ENCODE results near the gene ABCA1.
"Not testable (repeated sequence)": the region's sequence is repeated elsewhere in the genome, so short reads cannot be mapped to it uniquely, and the experiment has no call there.

The ABCA1 gene

GRCh38 chr9:104900871-104901270, 27.1 kb downstream of the ABCA1 start:
- no peak for DNase-seq

DNA sequence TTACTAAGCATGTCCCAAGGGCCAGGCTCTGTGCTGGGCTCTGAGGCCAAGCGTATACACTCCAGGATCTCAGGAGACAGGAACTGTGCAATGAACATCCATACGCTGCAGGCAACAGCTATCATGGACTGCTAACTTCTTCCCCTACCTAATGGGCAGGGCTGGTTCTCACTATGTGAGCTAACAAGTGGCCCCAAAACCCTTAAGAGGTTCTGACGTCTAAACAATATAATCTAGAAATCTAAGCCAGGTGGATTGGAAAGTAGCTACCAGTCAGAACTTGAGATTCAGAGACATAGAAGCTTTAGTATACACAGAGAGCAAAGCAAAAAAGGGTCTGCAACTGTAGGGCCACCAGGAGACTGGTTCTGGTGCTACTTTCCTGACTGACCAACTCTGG, 27.6 kb downstream of the ABCA1 start:
- no peak for DNase-seq

DNA sequence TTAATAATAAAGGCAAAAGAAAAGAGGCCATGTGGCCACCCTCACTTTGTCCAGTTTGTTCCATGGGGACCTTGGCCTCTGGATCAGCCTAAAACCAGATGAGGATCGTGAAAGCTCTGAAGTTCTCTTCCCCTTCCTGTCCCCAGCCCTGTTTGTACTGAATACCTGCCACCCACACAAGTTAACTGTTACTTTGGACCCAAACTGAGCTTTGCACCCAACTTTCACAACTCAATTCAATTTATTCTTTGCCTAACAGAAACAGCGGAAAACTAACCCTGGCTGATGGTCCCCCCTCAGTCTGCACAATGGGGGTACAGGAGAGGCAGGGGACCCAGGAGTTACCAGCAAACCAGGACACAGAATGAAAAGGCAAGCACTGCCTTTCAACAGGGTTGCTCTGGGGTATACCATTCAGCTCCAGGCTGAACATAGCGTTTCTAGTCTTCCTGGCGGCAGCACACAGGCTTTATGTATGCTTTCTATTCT, 28.2 kb downstream of the ABCA1 start:
- no peak for DNase-seq

DNA sequence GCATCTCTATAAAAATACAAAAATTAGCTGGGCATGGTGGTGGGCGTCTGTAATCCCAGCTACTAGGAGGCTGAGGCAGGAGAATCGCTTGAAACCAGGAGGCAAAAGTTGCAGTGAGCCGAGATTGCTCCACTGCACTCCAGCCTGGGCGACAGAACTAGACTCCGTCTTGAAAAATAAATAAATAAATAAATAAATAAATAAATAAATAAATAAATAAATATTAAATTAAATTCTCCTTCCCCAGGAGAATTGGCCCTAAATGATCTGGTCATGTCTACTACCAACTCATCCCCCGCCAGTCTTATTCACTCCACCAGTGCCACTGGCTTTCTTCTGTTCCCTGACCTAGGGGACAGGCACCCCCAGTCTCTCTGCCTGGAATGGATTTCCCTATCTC, 29.6 kb downstream of the ABCA1 start:
- DNase-seq, result not testable (repeated sequence)

DNA sequence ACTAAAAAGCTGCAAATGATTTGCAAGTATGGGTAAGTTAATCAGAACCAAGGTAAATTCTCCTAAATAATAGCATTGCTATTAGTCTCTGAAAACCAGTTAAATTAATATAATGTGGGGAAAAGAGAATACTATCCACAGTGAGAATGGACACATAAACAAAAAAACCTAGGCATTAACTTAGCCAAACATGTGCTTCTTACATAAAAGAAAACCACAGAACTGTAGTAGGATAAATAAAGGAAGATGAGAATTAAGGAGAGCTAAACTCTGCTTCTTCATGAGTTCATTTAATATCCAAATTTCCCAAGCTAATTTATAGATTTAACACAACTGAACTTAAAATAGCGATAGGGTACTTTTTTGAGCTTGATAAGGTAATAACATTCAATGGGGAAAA, 31.8 kb downstream of the ABCA1 start:
- DNase-seq, result no peak

DNA sequence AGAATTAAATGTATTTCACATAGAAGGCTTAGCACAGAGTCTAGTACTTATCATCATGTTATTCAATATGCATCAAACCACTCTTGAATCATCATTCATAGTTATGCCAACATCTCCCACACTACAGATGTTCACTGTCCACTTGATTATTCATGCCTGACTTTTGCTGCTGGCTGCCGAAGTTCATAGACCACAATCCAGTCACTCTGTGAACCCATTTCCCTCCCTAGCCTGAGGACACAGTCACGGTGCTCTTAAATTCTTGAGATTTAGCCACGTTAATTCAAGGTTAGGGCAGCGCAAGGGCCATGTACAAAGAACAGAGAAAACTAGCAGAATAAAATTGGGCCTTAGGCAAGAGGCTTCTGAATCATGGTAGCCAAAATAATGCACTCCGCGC, 32.4 kb downstream of the ABCA1 start:
- no peak for DNase-seq

- no peak for DNase-seq
These were observed 35.3 kb downstream of the ABCA1 start for GRCh38 chr9:104892701-104893100.

GRCh38 chr9:104890433-104890770, 37.6 kb downstream of the ABCA1 start:
- no peak for DNase-seq

DNA sequence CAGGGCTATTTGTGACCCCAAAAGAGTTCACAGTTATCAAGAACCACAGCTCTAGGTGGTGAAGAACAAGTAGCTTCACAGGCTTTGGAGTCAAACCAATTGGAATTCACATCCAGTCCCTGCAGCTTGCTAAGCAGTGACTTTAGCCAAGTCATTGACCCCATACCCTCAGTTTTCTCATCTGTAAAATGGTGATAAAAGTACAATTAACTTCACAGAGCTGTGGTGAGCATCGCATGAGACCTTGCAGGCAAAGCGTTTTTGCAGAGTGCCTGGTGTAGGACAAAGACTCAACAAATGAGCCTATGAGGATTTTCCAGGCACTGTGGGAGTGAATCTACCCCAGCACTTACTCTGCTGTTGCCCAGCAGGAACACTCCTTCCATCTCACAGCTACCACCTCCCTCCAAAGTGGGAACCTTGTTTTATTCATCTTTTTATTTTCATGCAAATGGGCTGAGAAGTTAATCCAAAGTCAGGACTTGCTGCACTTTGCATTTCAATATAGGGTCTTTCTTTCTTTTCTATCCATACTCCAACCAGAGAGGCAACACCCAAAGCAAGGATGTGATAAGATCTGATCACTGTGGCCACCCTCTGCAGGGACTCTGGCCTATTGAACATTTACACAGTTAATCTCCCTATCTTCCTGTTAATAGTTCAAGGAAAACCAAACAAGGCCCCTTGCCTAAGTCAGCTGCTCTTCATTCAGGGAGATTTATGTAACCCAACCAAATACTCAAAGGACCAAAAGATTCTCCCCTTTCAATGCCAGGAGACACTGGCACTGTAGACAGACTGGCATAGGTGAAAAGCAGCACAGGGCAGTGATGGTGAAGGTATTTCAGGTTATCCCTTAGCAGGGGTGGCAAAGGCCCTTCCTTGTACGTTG, 41.9 kb downstream of the ABCA1 start:
- DNase-seq, result no peak

- DNase-seq, result no peak
These were observed 44.8 kb downstream of the ABCA1 start for GRCh38 chr9:104883169-104883568.

DNA sequence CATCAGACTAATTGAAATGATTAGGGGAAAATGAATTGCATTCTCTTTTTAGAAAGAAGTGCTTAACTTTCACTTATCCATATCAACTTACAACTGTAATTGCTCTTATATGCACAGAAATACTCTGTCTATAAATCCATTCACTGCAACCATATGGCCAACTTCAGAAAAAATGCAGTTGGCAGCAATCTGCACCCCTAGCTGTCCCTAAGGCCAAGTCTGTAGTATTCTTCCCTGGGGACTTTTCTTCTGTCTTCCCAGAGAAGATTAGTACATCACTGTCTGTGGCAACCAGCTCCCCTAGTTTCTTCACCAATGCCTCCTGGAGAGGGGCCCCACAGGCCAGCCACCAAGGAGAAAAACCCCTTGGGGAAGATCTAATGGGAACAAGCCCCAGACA, 45.4 kb downstream of the ABCA1 start:
- DNase-seq, result no peak

GRCh38 chr9:104882086-104882485, 45.9 kb downstream of the ABCA1 start:
- no peak for DNase-seq

GRCh38 chr9:104879555-104880309, 48.2 kb downstream of the ABCA1 start:
- no peak for DNase-seq

DNA sequence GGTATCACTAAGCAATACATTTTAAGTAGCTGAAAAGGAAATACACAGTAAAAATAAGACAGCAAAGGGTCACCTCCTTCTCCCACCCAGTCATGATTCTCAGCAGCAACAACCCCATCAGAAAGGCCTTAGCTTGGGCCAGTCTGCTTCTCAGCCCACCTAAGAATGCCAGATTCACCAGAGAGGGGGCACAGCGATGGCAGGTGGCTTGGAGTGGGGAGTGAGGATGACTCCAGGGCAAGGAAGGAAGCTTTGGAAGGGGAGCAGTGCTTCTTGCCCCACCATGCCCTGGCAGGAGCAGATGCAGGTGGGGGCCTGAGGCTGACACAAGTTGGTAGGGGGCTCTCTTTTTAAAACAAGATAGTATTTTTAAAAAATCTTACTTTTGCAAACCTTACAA, 51.4 kb downstream of the ABCA1 start:
- no peak for DNase-seq

GRCh38 chr9:104875897-104876296, 52.1 kb downstream of the ABCA1 start:
- DNase-seq, result no peak

GRCh38 chr9:104875320-104875719, 52.6 kb downstream of the ABCA1 start:
- DNase-seq, result no peak

DNA sequence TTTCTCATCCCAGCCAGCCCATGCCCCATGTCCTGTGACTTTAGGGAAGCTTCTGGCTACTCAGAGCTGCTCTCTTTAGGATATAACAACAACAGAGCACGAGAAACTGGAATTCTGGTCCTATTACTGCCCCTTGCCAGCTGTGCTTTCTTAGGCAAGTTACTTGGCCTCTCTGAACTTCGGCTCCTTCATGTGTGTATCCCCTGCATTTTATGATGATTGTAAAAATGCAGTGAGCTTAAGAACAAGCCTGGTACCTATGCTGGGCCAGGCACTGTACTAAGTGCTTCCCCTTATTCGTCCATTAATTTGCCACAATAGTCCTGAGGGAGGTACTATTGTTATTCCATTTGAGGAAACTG, 54.5 kb downstream of the ABCA1 start:
- DNase-seq, result no peak

GRCh38 chr9:104872656-104873488, 55.1 kb downstream of the ABCA1 start:
- DNase-seq, result no peak

DNA sequence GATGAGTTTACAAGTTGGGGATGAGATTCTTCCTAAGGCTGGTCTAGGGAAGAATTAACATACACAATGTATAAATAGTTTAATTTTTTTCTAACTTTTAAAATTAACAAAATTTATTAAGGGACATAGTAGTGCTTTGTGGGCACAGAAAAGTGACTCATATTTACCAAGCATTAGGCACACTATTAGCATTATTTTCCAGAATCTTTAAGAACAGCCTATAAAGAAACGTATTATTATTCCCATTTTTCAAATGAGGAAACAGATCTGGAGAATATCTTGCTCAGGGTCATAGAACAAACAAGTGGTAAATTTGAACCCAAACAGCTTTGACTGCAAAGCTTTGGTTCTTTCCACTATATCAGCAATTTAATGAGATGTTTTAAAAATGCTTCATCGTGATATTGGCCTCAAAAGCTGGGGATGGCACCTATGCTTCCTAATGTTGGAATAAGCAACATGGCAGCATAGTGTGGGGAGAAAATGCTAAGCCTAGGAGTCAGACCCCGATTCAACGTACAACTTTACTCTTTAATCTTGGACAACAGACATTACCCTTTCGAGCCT, 55.9 kb downstream of the ABCA1 start:
- no peak for DNase-seq

GRCh38 chr9:104869811-104870210, 58.1 kb downstream of the ABCA1 start:
- no peak for DNase-seq

DNA sequence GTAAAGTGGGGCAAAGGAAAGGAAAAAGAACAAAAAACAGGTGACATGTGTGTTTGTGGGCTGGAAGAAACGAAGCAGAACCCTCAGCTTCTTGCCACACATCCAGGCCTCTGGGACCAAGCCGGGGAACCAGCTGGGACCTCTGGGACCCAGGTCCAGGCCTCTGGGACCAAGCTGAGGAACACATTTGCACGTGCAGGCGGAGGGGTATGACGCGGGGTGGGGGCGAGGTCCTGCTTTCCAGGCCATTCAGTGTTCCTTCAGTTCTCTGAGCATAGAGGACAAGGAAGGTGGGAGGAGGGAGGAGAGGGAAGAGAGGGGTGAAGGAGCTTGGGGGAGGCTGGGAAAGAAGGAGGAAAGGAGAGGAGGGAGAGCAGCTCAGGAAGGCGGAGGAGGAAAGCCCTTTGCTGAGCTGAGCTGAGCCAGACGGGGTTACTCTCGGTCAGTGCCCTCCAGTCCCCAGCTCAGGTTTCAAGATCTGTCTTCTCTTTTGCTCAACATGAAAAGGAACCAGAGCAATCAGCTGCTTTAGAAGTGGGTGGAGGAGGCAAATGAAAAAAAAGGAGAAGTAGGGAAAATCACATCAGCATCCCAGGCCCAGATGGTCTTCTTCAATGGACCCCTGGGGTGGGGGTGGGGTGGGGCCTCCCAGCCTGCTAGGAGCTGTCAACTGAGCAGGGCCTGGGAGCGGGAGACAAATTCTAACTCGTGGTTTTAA, 59.1 kb downstream of the ABCA1 start:
- DNase-seq, result no peak

DNA sequence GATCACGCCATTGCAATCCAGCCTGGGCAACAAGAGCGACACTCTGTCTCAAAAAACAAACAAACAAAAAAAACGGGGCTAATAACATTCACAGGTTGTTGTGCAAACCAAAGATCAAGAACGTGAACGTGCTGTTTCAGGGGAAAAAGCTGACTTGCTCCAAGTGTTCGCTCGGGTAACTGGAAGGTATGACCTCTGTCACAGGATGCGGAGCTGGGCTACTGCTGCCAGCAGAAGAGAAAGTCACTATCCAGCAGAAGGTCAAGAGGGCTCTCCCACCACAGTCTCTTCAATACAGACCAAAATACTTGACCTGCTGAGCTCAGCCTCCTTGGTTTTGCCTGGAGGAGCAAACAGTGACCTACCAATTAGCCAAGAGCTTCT, 59.7 kb downstream of the ABCA1 start:
- DNase-seq, result no peak

Measured in stimulated activated CD4-positive, alpha-beta T cell treated with anti-CD3 and anti-CD28 coated beads, Interleukin-4, amount 100 ng/mL, for 24 hours (primary cell).